ENCODE data around the gene ZBTB16. TPM values are rescaled to one million over a fixed set of nuclear protein-coding genes. Genes with fewer than 3 reads are reported as not detected.

Gene ZBTB16
- polyA plus RNA-seq, 1 experiment = not detected

- DNase-seq (ENCODE audit: low read depth, low spot score) = no peak
- no peaks in the 10 kb centered on the region for H3K9me3 ChIP-seq (ENCODE audit: control insufficient read depth, insufficient read depth, low read length)
- no peak overlapping the region for H3K4me3 ChIP-seq (ENCODE audit: low read depth, low read length)
- no peak overlapping the region for H3K27ac ChIP-seq (ENCODE audit: low read depth, low read length)
- no peaks in the 10 kb centered on the region for H3K27me3 ChIP-seq (ENCODE audit: control insufficient read depth, insufficient read depth, low read length)
- no peak for TF ChIP-seq CTCF (IDR thresholded peaks at IDR 0.05; ENCODE audit: low read depth, low read length)
- POLR2A ChIA-PET = no interaction called here
- CTCF ChIA-PET = no interaction called here
These were observed 31.5 kb downstream of the ZBTB16 start for GRCh38 chr11:114090976-114091375.

GRCh38 chr11:114091516-114092397 is 32.2 kb downstream of the ZBTB16 start:
- ChIA-PET POLR2A (no interaction called here), CTCF (no interaction called here)
- DNase-seq (ENCODE audit: low read depth, low spot score) = no peak

DNA sequence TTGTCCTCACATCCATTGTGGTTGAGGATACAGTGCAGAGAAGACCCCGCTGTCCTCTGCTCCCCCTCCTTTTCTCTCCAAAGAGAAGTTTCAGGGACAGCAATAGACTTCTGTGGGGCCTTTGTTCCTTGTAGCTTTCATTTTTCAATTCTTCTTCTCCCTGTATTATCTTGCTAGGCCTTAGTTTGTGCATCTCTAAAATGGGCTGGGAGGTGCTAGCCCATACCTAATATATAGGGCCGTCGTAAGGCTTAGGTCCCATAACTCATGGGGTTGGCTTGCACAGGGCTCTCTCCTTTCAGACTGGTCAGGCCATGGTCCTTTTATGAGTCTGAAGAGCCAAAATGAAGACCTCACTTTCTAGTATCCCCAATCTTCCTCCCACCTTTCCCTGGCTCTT is 33.0 kb downstream of the ZBTB16 start:
- H3K27ac ChIP-seq (ENCODE audit: low read depth, low read length) = no peak overlapping the region
- no peak for DNase-seq (ENCODE audit: low read depth, low spot score)
- ChIA-PET CTCF (no interaction called here), POLR2A (no interaction called here)
- H3K9me3 ChIP-seq (ENCODE audit: control insufficient read depth, insufficient read depth, low read length) = no peaks in the 10 kb centered on the region
- H3K4me3 ChIP-seq (ENCODE audit: low read depth, low read length) = no peak overlapping the region
- H3K27me3 ChIP-seq (ENCODE audit: control insufficient read depth, insufficient read depth, low read length) = no peaks in the 10 kb centered on the region
- TF ChIP-seq CTCF (IDR thresholded peaks at IDR 0.05; ENCODE audit: low read depth, low read length) = no peak

More at GRCh38 chr11:114091516-114092397, 32.2 kb downstream of the ZBTB16 start:
- no peaks in the 10 kb centered on the region for H3K9me3 ChIP-seq (ENCODE audit: control insufficient read depth, insufficient read depth, low read length)
- H3K4me3 ChIP-seq (ENCODE audit: low read depth, low read length) = no peak overlapping the region
- no peak for TF ChIP-seq CTCF (IDR thresholded peaks at IDR 0.05; ENCODE audit: low read depth, low read length)
- H3K27me3 ChIP-seq (ENCODE audit: control insufficient read depth, insufficient read depth, low read length) = no peaks in the 10 kb centered on the region
- H3K27ac ChIP-seq (ENCODE audit: low read depth, low read length) = no peak overlapping the region

DNA sequence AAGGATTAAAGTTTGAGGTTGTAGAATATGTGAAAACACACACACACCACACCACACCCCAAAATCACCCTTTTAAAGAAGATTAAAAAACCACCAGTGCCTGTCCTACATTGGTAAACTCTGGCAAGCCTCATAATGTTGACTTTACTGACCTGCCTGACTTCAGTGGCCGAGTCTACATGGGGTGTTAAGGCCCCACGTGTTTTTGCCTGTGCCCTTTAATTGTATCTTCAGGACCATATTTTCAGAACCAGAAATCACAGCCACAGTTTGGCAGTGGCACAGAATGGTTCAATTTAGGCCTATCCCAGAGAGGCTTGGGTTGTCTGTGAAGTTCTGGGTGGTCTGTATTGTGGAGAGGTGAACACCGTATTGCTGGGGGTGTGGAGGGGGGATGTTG is 33.4 kb downstream of the ZBTB16 start:
- TF ChIP-seq CTCF (IDR thresholded peaks at IDR 0.05; ENCODE audit: low read depth, low read length) = no peak
- no peak for DNase-seq (ENCODE audit: low read depth, low spot score)
- ChIA-PET CTCF (no interaction called here), POLR2A (no interaction called here)
- Histone ChIP-seq H3K9me3 (ENCODE audit: control insufficient read depth, insufficient read depth, low read length) (no peaks in the 10 kb centered on the region), H3K27me3 (ENCODE audit: control insufficient read depth, insufficient read depth, low read length) (no peaks in the 10 kb centered on the region), H3K4me3 (ENCODE audit: low read depth, low read length) (no peak overlapping the region), H3K27ac (ENCODE audit: low read depth, low read length) (no peak overlapping the region)

DNA sequence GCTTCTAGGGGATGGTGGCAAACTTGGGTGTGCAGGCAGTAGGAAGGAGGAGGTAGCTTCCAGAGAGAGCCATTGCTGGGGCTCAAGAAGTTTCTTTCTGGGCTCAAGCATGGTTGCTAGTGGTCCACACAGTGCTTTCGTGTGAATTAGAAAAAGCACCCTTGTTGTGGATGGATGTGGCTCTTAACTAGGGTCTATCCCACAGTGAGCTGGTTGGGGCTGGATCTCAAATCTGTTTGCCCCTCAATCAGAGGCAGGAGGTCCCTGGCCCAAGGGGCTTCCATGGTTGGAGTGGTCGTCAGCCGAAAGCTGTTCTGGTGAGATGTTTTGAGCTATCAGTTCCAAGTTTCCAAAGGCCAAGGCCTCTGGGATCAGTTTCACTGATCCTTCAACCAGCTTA is 35.0 kb downstream of the ZBTB16 start:
- Histone ChIP-seq H3K27me3 (ENCODE audit: control insufficient read depth, insufficient read depth, low read length) (no peaks in the 10 kb centered on the region), H3K27ac (ENCODE audit: low read depth, low read length) (no peak overlapping the region), H3K9me3 (ENCODE audit: control insufficient read depth, insufficient read depth, low read length) (no peaks in the 10 kb centered on the region), H3K4me3 (ENCODE audit: low read depth, low read length) (no peak overlapping the region)
- DNase-seq (ENCODE audit: low read depth, low spot score) = no peak
- ChIA-PET POLR2A (no interaction called here), CTCF (no interaction called here)
- no peak for TF ChIP-seq CTCF (IDR thresholded peaks at IDR 0.05; ENCODE audit: low read depth, low read length)
